C4-2B (cell line): ENCODE results near the gene EXOC3L2.

ENCODE experiments used
- CTCF ChIP-seq: fragments of 450-650 bp; conservative IDR thresholded peaks from 2 replicates; pipeline ENCODE4 v1.5.1; 2017; ENCODE audit warnings: mild to moderate bottlenecking
- ZFX ChIP-seq: fragments of 450-650 bp; IDR thresholded peaks from 2 replicates; pipeline ENCODE4 v1.6.1; 2017

GRCh38 chr19:45184115-45184514, 61.1 kb downstream of the EXOC3L2 start:
- no peak for TF ChIP-seq CTCF
- no peak for TF ChIP-seq ZFX
